ENCODE results near the gene FARS2. TPM values are rescaled to one million over a fixed set of nuclear protein-coding genes. Genes with fewer than 3 reads are reported as not detected.

Gene FARS2
- total RNA-seq, 1 donor from 2014 or later = 18.3 TPM

DNA sequence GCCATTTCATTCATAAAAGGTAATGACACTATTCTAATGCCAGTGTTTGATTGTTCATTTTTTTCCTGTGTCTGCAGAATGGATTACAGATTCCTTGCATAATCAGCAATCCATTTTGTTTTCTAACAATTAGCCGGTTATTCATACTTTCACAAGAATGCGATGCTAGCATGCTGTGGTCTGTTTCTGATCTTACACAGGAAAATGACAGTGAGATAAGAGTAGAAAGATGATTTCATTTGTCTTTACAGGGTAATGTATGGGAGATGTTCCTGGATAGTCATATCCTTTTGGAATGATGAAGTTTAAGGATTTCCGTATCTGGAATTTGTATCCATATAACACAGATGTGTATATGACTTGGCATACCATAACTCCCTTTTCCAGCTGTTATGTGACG, 207.3 kb downstream of the FARS2 start:
- Histone ChIP-seq H3K27me3 (no peaks in the 10 kb centered on the region), H3K4me1 (peaks cover 8% of the 10 kb centered on the region), H3K36me3 (no peaks in the 10 kb centered on the region), H3K4me3 (no peak overlapping the region), H3K27ac (no peak overlapping the region), H3K9me3 (no peaks in the 10 kb centered on the region)
- no peak for DNase-seq
- no peak for ATAC-seq
- intact Hi-C loops (cut with DNase I) = no loop called here
- TF ChIP-seq, protein P1, sequence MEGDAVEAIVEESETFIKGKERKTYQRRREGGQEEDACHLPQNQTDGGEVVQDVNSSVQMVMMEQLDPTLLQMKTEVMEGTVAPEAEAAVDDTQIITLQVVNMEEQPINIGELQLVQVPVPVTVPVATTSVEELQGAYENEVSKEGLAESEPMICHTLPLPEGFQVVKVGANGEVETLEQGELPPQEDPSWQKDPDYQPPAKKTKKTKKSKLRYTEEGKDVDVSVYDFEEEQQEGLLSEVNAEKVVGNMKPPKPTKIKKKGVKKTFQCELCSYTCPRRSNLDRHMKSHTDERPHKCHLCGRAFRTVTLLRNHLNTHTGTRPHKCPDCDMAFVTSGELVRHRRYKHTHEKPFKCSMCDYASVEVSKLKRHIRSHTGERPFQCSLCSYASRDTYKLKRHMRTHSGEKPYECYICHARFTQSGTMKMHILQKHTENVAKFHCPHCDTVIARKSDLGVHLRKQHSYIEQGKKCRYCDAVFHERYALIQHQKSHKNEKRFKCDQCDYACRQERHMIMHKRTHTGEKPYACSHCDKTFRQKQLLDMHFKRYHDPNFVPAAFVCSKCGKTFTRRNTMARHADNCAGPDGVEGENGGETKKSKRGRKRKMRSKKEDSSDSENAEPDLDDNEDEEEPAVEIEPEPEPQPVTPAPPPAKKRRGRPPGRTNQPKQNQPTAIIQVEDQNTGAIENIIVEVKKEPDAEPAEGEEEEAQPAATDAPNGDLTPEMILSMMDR (IDR thresholded peaks at IDR 0.05) = no peak

DNA sequence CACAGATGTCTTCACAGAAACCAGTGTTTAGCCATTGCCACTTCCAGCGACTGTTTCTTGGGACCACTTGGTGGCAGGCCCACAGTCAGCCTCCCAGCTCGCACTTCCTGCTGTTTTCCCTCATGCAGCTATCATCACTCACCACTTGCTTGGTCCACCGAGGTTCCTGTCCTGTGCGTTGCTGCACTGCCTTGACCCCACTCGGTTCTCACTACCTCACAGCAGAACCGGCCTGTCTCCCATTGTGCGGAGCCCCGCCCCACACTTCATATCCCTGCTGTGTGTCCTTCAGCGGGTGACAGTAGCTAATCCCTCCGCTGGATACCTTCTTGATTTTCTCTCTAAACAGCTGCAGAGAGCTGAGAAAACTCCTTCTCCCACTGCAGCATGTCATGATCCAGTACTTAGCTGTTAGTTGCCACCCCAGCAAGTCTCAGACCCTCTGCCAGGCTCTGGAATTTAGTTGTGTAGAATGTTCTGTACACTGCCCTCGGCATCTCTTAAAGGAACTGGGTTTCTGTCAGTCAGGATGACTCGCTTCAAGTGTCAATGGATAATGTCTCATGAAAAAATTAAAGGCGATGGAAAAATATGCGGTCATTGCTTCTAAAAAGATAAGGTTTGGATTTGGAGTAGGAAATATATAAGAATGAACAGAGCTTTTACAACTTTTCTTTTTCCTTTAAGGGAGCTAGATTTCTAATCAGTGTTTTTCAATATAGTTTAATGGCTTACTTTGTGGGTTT, 208.0 kb downstream of the FARS2 start:
- ATAC-seq (no peak), DNase-seq (no peak)
- Histone ChIP-seq H3K36me3 (no peaks in the 10 kb centered on the region), H3K4me1 (peaks cover 8% of the 10 kb centered on the region), H3K27ac (no peak overlapping the region), H3K27me3 (no peaks in the 10 kb centered on the region), H3K4me3 (no peak overlapping the region), H3K9me3 (no peaks in the 10 kb centered on the region)
- TF ChIP-seq, protein P1 (IDR thresholded peaks at IDR 0.05) = no peak
- intact Hi-C loops (cut with DNase I) = no loop called here

DNA sequence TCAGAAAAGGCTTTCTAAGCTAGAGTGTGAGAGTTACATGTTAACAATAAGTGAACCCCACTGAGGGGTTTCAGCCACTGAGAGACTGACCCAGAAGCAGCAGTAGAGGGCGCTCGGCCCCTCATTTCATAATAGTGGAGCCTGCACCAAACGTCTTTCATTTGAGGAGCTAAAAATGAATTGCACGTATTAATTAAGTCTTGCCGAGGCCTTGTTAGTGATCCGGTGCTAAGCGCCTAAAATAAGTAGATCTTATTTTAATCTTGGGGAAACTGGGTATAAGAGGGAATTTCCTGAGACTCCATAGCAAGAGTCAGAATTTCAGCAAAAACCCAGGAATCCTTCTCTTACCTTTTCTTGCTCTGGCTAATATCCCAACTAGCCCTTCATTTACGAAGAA, 209.7 kb downstream of the FARS2 start:
- ATAC-seq (peak; percentile 89), DNase-seq (peak; percentile 71)
- Histone ChIP-seq H3K4me3 (no peak overlapping the region), H3K9me3 (no peaks in the 10 kb centered on the region), H3K36me3 (no peaks in the 10 kb centered on the region), H3K4me1 (peaks cover 8% of the 10 kb centered on the region), H3K27me3 (no peaks in the 10 kb centered on the region), H3K27ac (no peak overlapping the region)
- intact Hi-C loops (cut with DNase I) = no loop called here
- TF ChIP-seq, protein P1 (IDR thresholded peaks at IDR 0.05) = peak; percentile 87

DNA sequence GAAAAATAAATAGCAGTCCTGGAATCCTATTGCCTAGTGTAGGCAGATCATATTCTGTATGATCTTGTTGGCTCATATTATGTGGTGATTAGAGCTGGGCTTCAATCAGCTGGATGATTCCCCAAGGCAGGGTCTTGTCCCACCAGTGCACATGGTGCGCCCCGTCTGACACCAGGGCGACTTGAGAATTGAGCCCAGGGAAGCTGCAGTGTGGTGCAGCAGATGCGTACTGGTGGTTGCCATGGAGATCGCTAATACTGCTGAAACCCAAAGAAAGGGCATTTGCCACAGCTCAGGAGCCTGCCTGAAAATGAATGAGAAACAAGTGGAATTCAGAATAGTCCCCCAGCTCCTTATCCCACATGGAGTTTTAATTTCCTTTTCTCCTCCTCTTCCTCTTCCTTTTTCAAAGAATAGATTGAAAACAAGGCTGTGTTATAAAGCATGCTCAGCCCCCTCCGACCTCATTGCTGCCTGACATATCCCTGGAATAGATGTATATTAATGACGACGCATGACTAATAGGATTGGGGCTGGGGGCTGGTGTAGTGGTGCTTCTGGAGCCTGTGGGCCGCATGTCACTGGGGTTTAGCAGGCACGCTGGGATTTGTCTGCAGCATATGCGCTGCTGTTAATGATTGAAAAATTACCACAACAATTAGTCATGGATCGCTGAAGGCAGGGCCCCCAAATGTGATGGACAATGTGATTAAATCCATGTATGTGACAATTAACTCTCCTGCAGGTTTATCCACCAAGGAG, 210.5 kb downstream of the FARS2 start:
- intact Hi-C loops (cut with DNase I) = no loop called here
- no peaks in the 10 kb centered on the region for H3K9me3 ChIP-seq
- TF ChIP-seq, protein P1 (IDR thresholded peaks at IDR 0.05) = no peak
- no peak for DNase-seq
- no peak overlapping the region for H3K4me3 ChIP-seq
- no peak overlapping the region for H3K27ac ChIP-seq
- peaks cover 8% of the 10 kb centered on the region for H3K4me1 ChIP-seq
- H3K36me3 ChIP-seq = no peaks in the 10 kb centered on the region
- H3K27me3 ChIP-seq = no peaks in the 10 kb centered on the region
- ATAC-seq = no peak

DNA sequence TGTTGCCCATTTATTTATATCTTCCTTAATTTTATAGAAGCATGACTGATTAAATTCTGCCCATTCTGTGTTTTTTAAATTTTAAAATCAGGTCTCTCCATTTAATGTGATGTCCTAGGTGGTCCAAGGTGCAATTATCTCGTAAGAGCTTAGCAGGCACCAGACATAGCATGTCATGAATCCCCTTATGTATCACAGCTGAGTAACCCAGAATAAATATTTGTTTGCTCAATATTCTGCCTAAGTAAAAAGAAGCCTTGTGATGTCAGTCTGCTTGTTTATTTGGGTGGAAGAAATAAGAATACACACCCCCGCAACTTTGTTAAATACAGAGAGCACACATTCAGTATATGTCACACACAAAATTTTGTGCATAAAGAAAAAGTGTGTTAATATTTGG, 211.3 kb downstream of the FARS2 start:
- intact Hi-C loops (cut with DNase I) = no loop called here
- H3K4me1 ChIP-seq = peaks cover 8% of the 10 kb centered on the region
- no peaks in the 10 kb centered on the region for H3K27me3 ChIP-seq
- no peaks in the 10 kb centered on the region for H3K36me3 ChIP-seq
- no peak overlapping the region for H3K27ac ChIP-seq
- no peaks in the 10 kb centered on the region for H3K9me3 ChIP-seq
- H3K4me3 ChIP-seq = no peak overlapping the region
- ATAC-seq = no peak
- TF ChIP-seq, protein P1 (IDR thresholded peaks at IDR 0.05) = no peak
- no peak for DNase-seq

Data from upper lobe of right lung (tissue), 1 donor.